D721Med (cell line): Measurements from ENCODE around the gene ZNF653.
A peak's percentile ranks its signal among the peaks of the same experiment; 100 is the strongest.

Experiments used
- DNase-seq: peaks from one replicate; pipeline ENCODE4 v3.0.0; 2011; ENCODE audit warnings: low spot score; ENCODE audit not compliant: insufficient read length
- FAIRE-seq: peaks from 2 replicates; lab custom pipeline; 2011; peaks lifted over from hg19 to GRCh38; lab: Jason Lieb, UNC
- CTCF ChIP-seq: IDR thresholded peaks from 2 replicates; pipeline ENCODE4 v1.5.1; 2012; ENCODE audit warnings: mild to moderate bottlenecking, control low read depth; ENCODE audit not compliant: insufficient read depth; ENCODE audit errors: missing control alignments

Gene ZNF653

GRCh38 chr19:11486661-11487503 lies 18.8 kb downstream of the ZNF653 start:
- FAIRE-seq (no peak), DNase-seq (no peak)
- no peak for TF ChIP-seq CTCF

- TF ChIP-seq CTCF, result no peak
- DNase-seq, result no peak
- FAIRE-seq, result no peak
Measured at GRCh38 chr19:11485245-11485837, 20.3 kb downstream of the ZNF653 start.

- TF ChIP-seq CTCF, result no peak
- DNase-seq (no peak), FAIRE-seq (no peak)
Measured at GRCh38 chr19:11483366-11484111, 22.1 kb downstream of the ZNF653 start.

- FAIRE-seq (no peak), DNase-seq (peak; percentile 92)
- peak; percentile 90 for TF ChIP-seq CTCF
Measured at GRCh38 chr19:11482384-11483050, 23.1 kb downstream of the ZNF653 start.

- FAIRE-seq (no peak), DNase-seq (peak; percentile 91)
- no peak for TF ChIP-seq CTCF
Measured at GRCh38 chr19:11481534-11482383, 23.9 kb downstream of the ZNF653 start.
